Activated T-cell treated with anti-CD3 and anti-CD28 coated beads, Interleukin-2, amount 50 U/mL, for 4 hours (primary cell): ENCODE results near the gene GTF2H1. TPM values are rescaled to one million over a fixed set of nuclear protein-coding genes. Genes with fewer than 3 reads are reported as not detected.

ENCODE experiments used
- ATAC-seq, 2 donors: fragments of 200-7000 bp; cut with Tn5 transposase; one replicate each; pipeline ENCODE4 v1.10.0; 2021
- DNase-seq: peaks from one replicate; pipeline ENCODE4 v3.0.0-alpha.2; 2020
- H3K27me3 Mint-ChIP-seq: one replicate; pipeline ENCODE4 v1.8.0; 2021; ENCODE audit warnings: low read depth, mixed read lengths
- H3K36me3 Mint-ChIP-seq: one replicate; pipeline ENCODE4 v1.8.0; 2022; ENCODE audit warnings: mixed read lengths; ENCODE audit not compliant: insufficient read depth
- H3K4me1 Mint-ChIP-seq: one replicate; pipeline ENCODE4 v1.8.0; 2021; ENCODE audit warnings: low read depth, mixed read lengths
- H3K4me3 Mint-ChIP-seq: one replicate; pipeline ENCODE4 v1.8.0; 2021; ENCODE audit warnings: mild to moderate bottlenecking, moderate library complexity, mixed read lengths
- H3K9me3 Mint-ChIP-seq: one replicate; pipeline ENCODE4 v1.8.0; 2021; ENCODE audit warnings: mixed read lengths
- total RNA-seq, 3 donors: library from RNA; stranded (reverse); gene quantifications; one replicate each; pipeline ENCODE4 v1.2.1, GENCODE V29; 2021

The GTF2H1 gene
- total RNA-seq, 3 donors from 2014 or later: 52.4 to 58.0 (median 56.1) TPM

- no peak for ATAC-seq
- Mint-ChIP-seq H3K9me3 (no peaks in the 10 kb centered on the region), H3K27me3 (no peaks in the 10 kb centered on the region), H3K36me3 (no peaks in the 10 kb centered on the region), H3K4me1 (no peaks in the 10 kb centered on the region), H3K4me3 (no peak overlapping the region)
- no peak for DNase-seq
These were observed 52.6 kb downstream of the GTF2H1 start for GRCh38 chr11:18374956-18375355.

DNA sequence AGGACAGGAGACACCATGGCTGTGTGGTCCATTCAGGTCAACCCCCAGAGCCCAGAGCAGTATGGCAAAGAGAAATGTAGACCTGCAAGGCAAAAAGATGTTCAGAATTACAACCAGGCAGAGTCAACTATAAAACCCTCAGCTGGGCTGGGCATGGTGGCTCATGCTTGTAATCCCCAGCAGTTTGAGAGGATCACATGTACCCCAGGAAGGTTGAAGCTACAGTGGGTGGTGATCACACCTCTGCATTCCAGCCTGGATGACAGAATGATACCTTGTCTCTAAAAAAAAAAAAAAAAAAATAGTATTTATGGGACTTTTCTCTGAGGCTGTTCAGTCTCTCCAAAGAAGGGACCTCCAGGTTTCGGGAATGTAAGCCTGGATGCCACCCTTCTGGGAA, 53.6 kb downstream of the GTF2H1 start:
- no peak for ATAC-seq
- Mint-ChIP-seq H3K9me3 (no peaks in the 10 kb centered on the region), H3K36me3 (no peaks in the 10 kb centered on the region), H3K4me1 (no peaks in the 10 kb centered on the region), H3K4me3 (no peak overlapping the region), H3K27me3 (no peaks in the 10 kb centered on the region)
- DNase-seq: no peak

GRCh38 chr11:18379201-18379600, 56.8 kb downstream of the GTF2H1 start:
- DNase-seq: no peak
- H3K36me3 Mint-ChIP-seq: no peaks in the 10 kb centered on the region
- peaks cover 16% of the 10 kb centered on the region for H3K4me1 Mint-ChIP-seq
- ATAC-seq: no peak
- H3K27me3 Mint-ChIP-seq: no peaks in the 10 kb centered on the region
- H3K4me3 Mint-ChIP-seq: no peak overlapping the region
- no peaks in the 10 kb centered on the region for H3K9me3 Mint-ChIP-seq

DNA sequence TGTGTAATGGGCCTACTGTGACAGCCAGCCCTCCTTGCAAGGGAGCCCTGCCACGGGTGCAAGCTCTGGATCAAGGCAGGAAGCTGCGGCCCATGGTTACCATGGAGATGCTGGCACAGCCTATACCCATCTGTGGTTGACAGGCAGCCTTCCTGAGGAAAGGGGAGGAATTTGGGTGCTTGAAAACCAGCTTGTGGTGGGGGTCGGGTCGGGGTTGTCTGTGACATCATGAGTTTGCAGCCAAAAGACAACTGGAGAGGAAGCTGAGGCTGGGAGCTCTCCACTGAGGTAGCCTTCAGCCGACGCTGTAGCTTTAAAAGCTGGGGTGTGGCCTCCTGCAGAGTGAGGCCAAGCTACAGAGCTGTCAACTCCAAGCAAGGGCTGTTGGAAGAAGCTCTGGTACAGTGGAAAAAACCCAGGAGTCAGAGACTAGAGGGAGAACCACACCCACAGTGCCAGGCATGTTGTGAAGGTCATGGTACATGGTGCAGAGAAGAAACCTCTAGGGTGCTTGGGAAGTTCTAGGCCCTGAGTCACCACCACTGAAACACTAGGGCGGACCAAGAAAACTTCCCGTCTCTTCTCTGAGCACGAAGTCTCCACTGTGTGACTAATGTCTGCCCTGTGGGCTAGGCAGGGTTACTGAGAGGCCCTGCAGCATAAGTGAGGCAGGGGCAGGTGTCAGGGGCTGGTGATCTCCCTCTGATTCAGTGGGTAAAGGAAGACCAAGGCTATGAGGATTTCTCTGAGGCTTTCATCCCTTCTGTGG, 61.2 kb downstream of the GTF2H1 start:
- Mint-ChIP-seq H3K9me3 (no peaks in the 10 kb centered on the region), H3K4me3 (peak overlapping the region; percentile 71), H3K4me1 (peaks cover 49% of the 10 kb centered on the region), H3K27me3 (no peaks in the 10 kb centered on the region), H3K36me3 (no peaks in the 10 kb centered on the region)
- ATAC-seq (peak; percentile 97), DNase-seq (peak; percentile 57)

GRCh38 chr11:18384157-18384641, 61.8 kb downstream of the GTF2H1 start:
- Mint-ChIP-seq H3K27me3 (no peaks in the 10 kb centered on the region), H3K4me3 (peak overlapping the region; percentile 71), H3K9me3 (no peaks in the 10 kb centered on the region), H3K4me1 (peaks cover 50% of the 10 kb centered on the region), H3K36me3 (no peaks in the 10 kb centered on the region)
- DNase-seq: no peak
- ATAC-seq: peak; percentile 3 to 6

DNA sequence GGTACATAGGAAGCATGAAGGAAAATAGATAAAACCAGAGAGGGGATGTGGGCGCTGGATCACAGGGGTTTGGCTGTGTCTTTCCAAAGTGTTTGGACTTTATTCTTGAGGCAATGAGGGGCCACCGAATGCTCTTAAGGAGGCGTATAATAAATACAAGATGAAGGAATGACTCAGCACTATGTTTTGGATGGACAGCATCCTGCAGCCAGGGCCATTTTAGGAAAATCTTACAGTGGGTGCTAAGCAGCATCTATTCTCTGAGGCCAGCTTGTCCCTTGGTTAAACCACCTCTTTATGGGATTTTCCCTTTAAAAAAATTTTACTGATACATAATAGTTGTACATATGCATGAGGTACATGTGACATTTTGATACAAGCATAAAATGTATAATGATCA, 67.7 kb downstream of the GTF2H1 start:
- no peak for DNase-seq
- H3K4me1 Mint-ChIP-seq: peaks cover 46% of the 10 kb centered on the region
- H3K4me3 Mint-ChIP-seq: no peak overlapping the region
- H3K9me3 Mint-ChIP-seq: no peaks in the 10 kb centered on the region
- peaks cover 4% of the 10 kb centered on the region for H3K36me3 Mint-ChIP-seq
- no peak for ATAC-seq
- no peaks in the 10 kb centered on the region for H3K27me3 Mint-ChIP-seq

GRCh38 chr11:18392434-18393321, 70.3 kb downstream of the GTF2H1 start:
- H3K27me3 Mint-ChIP-seq: no peaks in the 10 kb centered on the region
- DNase-seq: no peak
- no peak for ATAC-seq
- peak overlapping the region; percentile 50 for H3K4me3 Mint-ChIP-seq
- H3K36me3 Mint-ChIP-seq: peaks cover 19% of the 10 kb centered on the region
- no peaks in the 10 kb centered on the region for H3K9me3 Mint-ChIP-seq
- H3K4me1 Mint-ChIP-seq: peaks cover 37% of the 10 kb centered on the region

GRCh38 chr11:18393581-18394274, 71.4 kb downstream of the GTF2H1 start:
- peak overlapping the region; percentile 99 for H3K4me3 Mint-ChIP-seq
- DNase-seq (no peak), ATAC-seq (peak; percentile 8 to 10)
- H3K9me3 Mint-ChIP-seq: no peaks in the 10 kb centered on the region
- H3K27me3 Mint-ChIP-seq: no peaks in the 10 kb centered on the region
- peaks cover 26% of the 10 kb centered on the region for H3K36me3 Mint-ChIP-seq
- H3K4me1 Mint-ChIP-seq: peaks cover 36% of the 10 kb centered on the region

DNA sequence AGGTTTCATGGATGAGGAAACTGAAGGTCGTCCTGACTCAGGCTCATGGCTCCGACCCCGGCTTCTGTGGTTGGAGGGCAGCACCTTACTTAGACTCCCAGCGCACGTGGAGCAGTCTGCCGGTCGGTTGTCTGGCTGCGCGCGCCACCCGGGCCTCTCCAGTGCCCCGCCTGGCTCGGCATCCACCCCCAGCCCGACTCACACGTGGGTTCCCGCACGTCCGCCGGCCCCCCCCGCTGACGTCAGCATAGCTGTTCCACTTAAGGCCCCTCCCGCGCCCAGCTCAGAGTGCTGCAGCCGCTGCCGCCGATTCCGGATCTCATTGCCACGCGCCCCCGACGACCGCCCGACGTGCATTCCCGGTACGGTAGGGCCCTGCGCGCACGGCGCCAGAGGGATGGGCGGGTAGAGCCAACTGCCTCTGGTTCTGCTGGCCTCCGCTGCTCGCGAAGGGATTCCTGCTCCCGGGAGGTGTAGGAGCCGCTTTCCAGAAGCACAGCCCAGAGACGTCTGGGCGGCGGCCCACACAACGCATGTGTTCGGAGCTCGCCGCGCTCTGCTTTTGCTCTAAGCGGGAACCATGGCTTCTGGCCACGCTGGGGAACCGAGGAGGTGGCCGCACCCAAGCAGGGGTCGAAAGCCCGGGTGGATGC, 72.0 kb downstream of the GTF2H1 start, which contains the start of gene LDHA:
Gene LDHA, plus strand, starts transcription at position 289 of the 653 bp plus-strand sequence. CDS start 2,280 bp downstream, outside the sequence.
- H3K4me1 Mint-ChIP-seq: peaks cover 42% of the 10 kb centered on the region
- DNase-seq: peak; percentile 100
- no peaks in the 10 kb centered on the region for H3K9me3 Mint-ChIP-seq
- no peaks in the 10 kb centered on the region for H3K27me3 Mint-ChIP-seq
- peaks cover 31% of the 10 kb centered on the region for H3K36me3 Mint-ChIP-seq
- H3K4me3 Mint-ChIP-seq: peak within 1 kb of the TSS; percentile 99
- ATAC-seq: peak; percentile 80 to 84

- no peaks in the 10 kb centered on the region for H3K27me3 Mint-ChIP-seq
- peak overlapping the region; percentile 99 for H3K4me3 Mint-ChIP-seq
- DNase-seq (peak; percentile 25), ATAC-seq (no peak)
- H3K36me3 Mint-ChIP-seq: peaks cover 38% of the 10 kb centered on the region
- no peaks in the 10 kb centered on the region for H3K9me3 Mint-ChIP-seq
- H3K4me1 Mint-ChIP-seq: peaks cover 44% of the 10 kb centered on the region
These were observed 72.8 kb downstream of the GTF2H1 start for GRCh38 chr11:18394928-18395734.

GRCh38 chr11:18395735-18396504, 73.6 kb downstream of the GTF2H1 start:
- H3K4me3 Mint-ChIP-seq: peak overlapping the region; percentile 99
- H3K27me3 Mint-ChIP-seq: no peaks in the 10 kb centered on the region
- H3K9me3 Mint-ChIP-seq: no peaks in the 10 kb centered on the region
- peak; percentile 66 to 67 for ATAC-seq
- peak; percentile 92 for DNase-seq
- peaks cover 42% of the 10 kb centered on the region for H3K4me1 Mint-ChIP-seq
- H3K36me3 Mint-ChIP-seq: peaks cover 45% of the 10 kb centered on the region

GRCh38 chr11:18397921-18398320, 75.6 kb downstream of the GTF2H1 start:
- H3K4me3 Mint-ChIP-seq: peak overlapping the region; percentile 48
- ATAC-seq (no peak), DNase-seq (no peak)
- no peaks in the 10 kb centered on the region for H3K27me3 Mint-ChIP-seq
- H3K4me1 Mint-ChIP-seq: peaks cover 36% of the 10 kb centered on the region
- peaks cover 49% of the 10 kb centered on the region for H3K36me3 Mint-ChIP-seq
- no peaks in the 10 kb centered on the region for H3K9me3 Mint-ChIP-seq
